Measurements from ENCODE around the gene APCS.

APCS gene

DNA sequence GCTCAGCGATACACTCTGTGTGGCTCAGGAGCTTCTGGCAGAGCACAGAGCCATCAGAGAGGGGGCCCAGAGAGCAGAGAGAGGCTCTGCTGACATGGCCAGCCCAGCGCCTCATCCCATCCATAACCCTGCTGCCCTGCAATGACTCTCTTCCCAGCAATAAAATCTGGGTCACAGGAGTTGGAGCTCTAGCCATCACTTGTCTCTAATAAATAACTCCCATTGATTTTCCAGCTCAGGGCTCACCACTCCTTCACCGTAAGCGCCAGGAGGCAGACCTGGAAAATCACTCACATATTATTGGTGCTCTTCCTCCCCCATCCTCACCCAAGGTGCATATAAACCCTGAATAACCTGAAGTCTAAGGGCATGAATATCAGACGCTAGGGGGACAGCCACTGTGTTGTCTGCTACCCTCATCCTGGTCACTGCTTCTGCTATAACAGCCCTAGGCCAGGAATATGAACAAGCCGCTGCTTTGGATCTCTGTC lies at the start of gene APCS:
Gene APCS (plus strand): TSS at position 366 of the 491 bp plus-strand sequence. CDS start 96 bp downstream, at position 462.
- DNase-seq (ENCODE audit: low spot score) = no peak

GRCh38 chr1:159548126-159548525 lies 39.5 kb upstream of the APCS start:
- no peak for DNase-seq (ENCODE audit: low spot score)

- DNase-seq (ENCODE audit: low spot score) = no peak
Observed at GRCh38 chr1:159554261-159554660, 33.4 kb upstream of the APCS start.

- no peak for DNase-seq (ENCODE audit: low spot score)
Observed at GRCh38 chr1:159554696-159555095, 32.9 kb upstream of the APCS start.

DNA sequence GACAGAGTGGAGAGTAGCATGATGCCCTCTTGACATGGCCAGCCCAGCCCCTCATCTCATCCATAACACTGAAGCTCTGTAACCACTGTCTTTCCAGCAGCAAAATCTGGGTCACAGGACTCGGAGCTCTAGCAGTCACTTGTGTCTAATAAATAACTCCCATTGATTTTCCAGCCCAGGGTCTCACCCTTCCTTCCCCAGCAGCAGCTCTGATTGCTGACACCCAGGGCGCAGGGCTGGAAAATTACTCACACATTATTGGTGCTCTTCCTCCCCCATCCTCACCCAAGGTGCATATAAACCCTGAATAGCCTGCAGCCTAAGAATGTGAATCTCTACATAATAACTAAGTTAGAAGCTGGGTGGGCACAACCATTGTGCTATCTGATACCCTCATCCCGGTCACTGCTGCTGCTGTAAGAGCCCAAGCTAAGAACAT lies 30.7 kb upstream of the APCS start:
- no peak for DNase-seq (ENCODE audit: low spot score)

GRCh38 chr1:159560599-159560998 lies 27.0 kb upstream of the APCS start:
- DNase-seq (ENCODE audit: low spot score) = no peak

- no peak for DNase-seq (ENCODE audit: low spot score)
Observed at GRCh38 chr1:159561497-159561896, 26.1 kb upstream of the APCS start.

DNA sequence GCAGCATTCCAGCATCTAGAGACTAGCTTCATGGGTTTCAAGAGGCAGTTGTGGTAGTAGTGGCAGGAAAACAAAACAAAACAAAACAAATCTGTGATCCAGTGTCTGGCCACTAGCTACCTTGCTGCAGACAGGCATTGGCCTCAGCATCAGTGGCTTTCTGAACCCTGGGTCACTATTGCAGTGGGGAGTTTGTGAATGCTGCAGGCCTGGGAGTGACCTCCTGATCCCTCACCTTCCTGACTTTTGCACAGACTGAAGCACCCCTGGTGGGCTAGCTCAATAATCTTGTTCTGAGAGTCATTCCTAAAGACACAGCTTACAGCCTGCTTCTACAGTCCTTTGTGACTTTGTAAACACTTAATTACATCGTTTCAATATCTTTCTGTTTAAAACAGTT lies 24.9 kb upstream of the APCS start:
- DNase-seq (ENCODE audit: low spot score) = no peak

- no peak for DNase-seq (ENCODE audit: low spot score)
Observed at GRCh38 chr1:159577446-159577845, 10.2 kb upstream of the APCS start.

- no peak for DNase-seq (ENCODE audit: low spot score)
Observed at GRCh38 chr1:159580340-159580739, 7.3 kb upstream of the APCS start.

DNA sequence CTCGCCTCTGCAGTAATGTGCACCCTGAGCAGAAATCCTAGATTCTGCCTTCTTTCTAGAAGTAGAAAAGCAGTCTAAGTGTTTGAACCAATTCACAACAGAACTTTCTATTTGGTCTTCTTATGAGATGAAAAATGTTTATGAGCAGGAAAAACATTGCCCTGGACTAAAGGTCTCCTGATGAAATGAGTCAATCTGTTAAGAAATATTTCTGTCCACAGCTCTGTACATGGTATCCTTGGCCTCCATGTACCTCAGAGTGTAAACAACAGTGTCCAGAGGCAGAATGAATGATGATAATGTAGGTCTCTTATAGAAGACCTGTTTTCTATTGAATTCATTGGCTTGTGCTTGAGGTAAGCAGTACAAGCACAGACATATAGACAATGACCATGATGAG lies 6.2 kb upstream of the APCS start:
- no peak for DNase-seq (ENCODE audit: low spot score)

DNA sequence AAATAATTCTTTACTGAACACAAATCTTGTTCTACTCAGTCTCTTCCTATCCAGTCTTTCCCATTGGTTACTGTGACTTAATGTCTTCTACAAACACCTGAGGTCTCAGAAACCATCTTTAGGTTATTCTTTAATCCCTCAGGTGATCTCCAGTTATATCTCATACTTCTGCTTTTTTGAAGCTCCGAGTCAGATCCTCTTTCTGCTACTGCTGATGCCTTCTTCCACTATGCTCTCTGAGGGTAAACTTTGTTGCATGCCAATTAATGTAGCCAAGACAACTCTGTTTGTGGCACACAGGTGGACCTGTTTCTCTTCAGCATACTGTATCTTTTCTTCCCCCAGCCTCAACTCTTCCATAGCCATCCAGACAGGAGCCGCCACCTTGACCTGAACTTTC lies 3.1 kb upstream of the APCS start:
- no peak for DNase-seq (ENCODE audit: low spot score)

- DNase-seq (ENCODE audit: low spot score) = no peak
Observed at GRCh38 chr1:159591981-159592380, 4.4 kb downstream of the APCS start.

DNA sequence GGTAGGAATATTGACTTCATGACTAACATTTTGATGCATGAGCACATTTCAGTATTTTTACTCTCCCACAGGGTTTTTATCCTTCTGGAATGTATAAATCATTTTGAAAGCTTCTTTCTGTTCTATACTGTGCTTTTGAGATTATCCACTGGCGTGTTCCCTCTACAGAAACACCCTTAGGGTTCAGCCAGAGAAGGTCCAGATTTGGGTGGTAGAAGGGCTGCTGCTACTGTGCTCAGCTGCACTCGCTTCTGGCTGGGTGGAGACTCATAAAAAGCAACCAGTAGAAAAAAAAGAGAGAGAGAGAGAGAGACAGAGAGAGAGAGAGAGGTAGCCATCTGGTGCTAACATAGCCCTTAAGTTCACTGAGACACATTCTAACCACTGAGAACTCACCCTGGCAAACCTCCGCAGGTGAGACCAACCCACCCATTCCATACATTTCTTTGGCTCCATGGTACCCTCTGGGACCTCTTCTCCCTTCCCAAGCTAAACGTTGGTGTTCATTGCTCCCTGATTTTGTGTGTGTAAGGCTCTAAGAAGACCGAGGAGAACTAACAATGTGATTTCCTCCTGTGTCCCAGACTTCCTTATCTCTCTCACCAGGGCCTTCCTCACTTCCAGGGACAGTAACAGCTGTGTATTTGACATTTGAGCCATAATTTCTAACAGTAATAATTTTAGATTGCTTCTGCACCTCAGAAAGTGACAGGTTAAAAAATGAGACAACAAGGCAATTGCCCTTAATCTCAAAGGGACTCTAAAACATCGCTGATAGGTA lies 7.2 kb downstream of the APCS start:
- no peak for DNase-seq (ENCODE audit: low spot score)

- peak; percentile 1 for DNase-seq (ENCODE audit: low spot score)
Observed at GRCh38 chr1:159598196-159598595, 10.6 kb downstream of the APCS start.

DNA sequence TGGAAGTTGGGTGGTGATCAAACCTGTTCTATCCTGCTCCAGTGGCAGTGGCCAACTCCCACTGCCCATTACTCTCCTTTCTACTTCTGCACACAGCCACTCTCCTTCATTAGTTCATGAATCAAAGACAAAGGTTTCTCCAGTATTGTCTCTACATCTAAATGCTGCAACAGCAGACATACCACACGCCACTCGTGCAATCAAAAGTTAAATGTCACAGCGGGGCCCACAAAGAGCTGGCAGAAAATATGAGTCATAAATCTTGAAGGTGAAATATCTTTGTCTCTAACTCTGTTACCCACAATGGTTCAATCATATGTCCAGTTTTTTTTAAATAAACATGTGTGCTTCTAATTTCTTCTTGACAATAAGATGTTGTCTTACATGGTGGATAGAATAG lies 13.3 kb downstream of the APCS start:
- DNase-seq (ENCODE audit: low spot score) = no peak

GRCh38 chr1:159602501-159602999 lies 14.9 kb downstream of the APCS start:
- no peak for DNase-seq (ENCODE audit: low spot score)

- DNase-seq (ENCODE audit: low spot score) = no peak
Observed at GRCh38 chr1:159612211-159612885, 24.7 kb downstream of the APCS start.

DNA sequence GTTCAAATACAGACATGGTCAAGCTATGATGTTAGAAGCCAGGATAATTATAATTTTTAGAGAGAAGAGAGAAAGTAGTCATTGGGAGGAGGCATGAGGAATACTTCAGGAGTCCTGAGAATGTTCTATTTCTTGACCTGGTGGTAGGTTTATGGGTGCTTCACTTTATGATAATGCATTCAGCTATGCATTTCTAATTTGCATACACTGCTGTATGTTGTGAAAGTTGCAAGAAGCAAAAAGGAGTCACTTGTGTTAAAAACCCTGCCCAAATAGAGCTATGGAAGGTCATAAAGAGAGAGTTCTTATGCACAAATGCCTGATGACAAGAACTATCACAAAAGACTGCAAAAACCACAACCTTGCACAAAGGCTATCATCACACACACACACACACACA lies 45.3 kb downstream of the APCS start:
- DNase-seq (ENCODE audit: low spot score) = no peak

Data from RKO (cell line).